Activated T-cell treated with anti-CD3 and anti-CD28 coated beads, Interleukin-2, amount 50 U/mL, for 4 hours (primary cell): ENCODE data around the gene EPX. TPM values are rescaled to one million over a fixed set of nuclear protein-coding genes. Genes with fewer than 3 reads are reported as not detected.
A peak's percentile ranks its signal among the peaks of the same experiment; 100 is the strongest.

Experiments
- ATAC-seq, 2 donors: fragments of 200-7000 bp; cut with Tn5 transposase; one replicate each; pipeline ENCODE4 v1.10.0; 2021
- DNase-seq: peaks from one replicate; pipeline ENCODE4 v3.0.0-alpha.2; 2020
- H3K27me3 Mint-ChIP-seq: one replicate; pipeline ENCODE4 v1.8.0; 2021; ENCODE audit warnings: low read depth, mixed read lengths
- H3K36me3 Mint-ChIP-seq: one replicate; pipeline ENCODE4 v1.8.0; 2022; ENCODE audit warnings: mixed read lengths; ENCODE audit not compliant: insufficient read depth
- H3K4me1 Mint-ChIP-seq: one replicate; pipeline ENCODE4 v1.8.0; 2021; ENCODE audit warnings: low read depth, mixed read lengths
- H3K4me3 Mint-ChIP-seq: one replicate; pipeline ENCODE4 v1.8.0; 2021; ENCODE audit warnings: mild to moderate bottlenecking, moderate library complexity, mixed read lengths
- H3K9me3 Mint-ChIP-seq: one replicate; pipeline ENCODE4 v1.8.0; 2021; ENCODE audit warnings: mixed read lengths
- total RNA-seq, 3 donors: library from RNA; stranded (reverse); gene quantifications; one replicate each; pipeline ENCODE4 v1.2.1, GENCODE V29; 2021

EPX gene
- total RNA-seq, 3 donors from 2014 or later: not detected

DNA sequence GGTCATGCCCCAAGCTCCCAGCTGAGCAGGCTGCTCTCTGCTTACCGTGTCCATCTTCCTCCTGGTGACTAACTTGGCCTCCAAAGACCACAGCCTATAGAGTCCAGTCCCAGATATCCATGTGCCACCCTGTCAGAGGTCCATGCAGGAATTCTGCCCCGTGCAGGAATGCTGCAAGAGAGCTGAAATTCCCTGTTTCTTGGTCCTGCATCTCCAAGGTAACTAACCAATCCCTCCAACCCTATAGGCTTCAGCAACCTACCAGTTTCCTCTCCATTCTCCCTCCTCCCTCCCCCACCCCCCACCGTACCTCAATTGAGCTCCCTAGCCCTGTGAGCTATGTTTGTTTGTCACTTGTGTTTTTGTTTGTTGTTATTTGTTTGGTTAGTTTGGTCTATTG is 36.2 kb downstream of the EPX start:
- Mint-ChIP-seq H3K4me1 (peaks cover 5% of the 10 kb centered on the region), H3K9me3 (no peaks in the 10 kb centered on the region)

DNA sequence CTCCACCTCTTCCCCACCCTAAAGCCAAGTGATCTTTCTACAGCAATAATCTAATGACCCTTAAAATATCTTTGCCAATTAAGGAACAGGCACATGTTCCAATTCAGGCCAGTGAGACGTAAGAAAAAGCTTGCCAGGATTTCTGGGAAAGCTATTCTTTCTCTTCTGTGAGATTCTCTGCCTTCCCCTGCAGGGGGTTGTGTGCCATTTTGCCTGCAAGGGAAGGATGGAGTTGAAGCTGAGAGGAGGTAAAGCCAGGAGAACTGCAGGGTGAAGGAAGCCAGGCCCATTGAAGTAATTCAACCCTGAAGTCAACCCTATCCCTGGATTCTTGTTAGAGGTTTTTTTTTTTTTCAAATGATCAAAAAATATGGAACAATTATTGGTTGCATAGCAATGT is 36.9 kb downstream of the EPX start:
- H3K36me3 Mint-ChIP-seq: no peaks in the 10 kb centered on the region
- DNase-seq (no peak), ATAC-seq (no peak)
- H3K27me3 Mint-ChIP-seq: peaks cover 15% of the 10 kb centered on the region
- no peak overlapping the region for H3K4me3 Mint-ChIP-seq
- H3K4me1 Mint-ChIP-seq: peaks cover 2% of the 10 kb centered on the region
- H3K9me3 Mint-ChIP-seq: no peaks in the 10 kb centered on the region

More for the DNA sequence above, 36.2 kb downstream of the EPX start:
- no peaks in the 10 kb centered on the region for H3K36me3 Mint-ChIP-seq
- H3K27me3 Mint-ChIP-seq: peaks cover 15% of the 10 kb centered on the region
- no peak overlapping the region for H3K4me3 Mint-ChIP-seq
- ATAC-seq (no peak), DNase-seq (no peak)

DNA sequence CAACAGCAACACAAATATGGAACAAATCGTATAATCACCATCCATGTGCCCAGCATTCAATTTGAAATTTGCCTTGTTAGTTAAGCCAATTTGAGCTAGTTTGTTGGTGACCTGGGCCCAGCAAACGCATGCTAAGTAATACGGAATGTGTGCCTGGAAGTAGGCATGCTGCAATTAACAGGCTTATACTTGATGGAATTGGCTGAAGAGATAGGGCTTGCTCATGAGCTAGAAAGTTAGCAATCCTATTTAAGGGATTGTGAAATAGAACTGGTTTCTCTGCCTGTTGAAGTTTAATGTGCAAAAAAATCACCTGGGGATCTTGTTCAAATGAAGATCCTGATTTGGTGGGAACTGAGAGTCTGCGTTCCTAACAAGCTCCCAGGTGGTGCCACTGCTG is 37.4 kb downstream of the EPX start:
- DNase-seq (no peak), ATAC-seq (no peak)
- no peaks in the 10 kb centered on the region for H3K4me1 Mint-ChIP-seq
- no peaks in the 10 kb centered on the region for H3K36me3 Mint-ChIP-seq
- no peaks in the 10 kb centered on the region for H3K9me3 Mint-ChIP-seq
- peaks cover 15% of the 10 kb centered on the region for H3K27me3 Mint-ChIP-seq
- H3K4me3 Mint-ChIP-seq: no peak overlapping the region

DNA sequence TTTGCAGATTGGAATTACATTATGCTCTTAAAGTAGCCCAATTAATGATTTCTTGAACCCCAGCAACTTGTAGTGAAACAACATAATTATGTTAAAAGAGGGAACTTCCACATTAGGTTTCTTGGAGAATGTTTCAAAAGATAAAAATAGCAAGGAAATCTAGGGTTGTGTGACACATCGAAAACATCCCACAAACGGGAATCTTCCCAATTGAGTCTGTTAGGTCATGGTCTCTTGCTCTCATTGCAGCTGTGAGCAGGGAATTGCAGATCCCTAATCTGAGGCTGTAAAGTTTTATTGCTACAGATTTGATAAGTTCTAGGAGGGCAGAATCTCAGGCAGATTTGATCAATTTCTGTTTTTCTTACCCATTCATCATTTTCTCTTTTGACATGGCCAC is 39.1 kb downstream of the EPX start:
- no peak for ATAC-seq
- Mint-ChIP-seq H3K27me3 (peaks cover 18% of the 10 kb centered on the region), H3K36me3 (no peaks in the 10 kb centered on the region), H3K9me3 (no peaks in the 10 kb centered on the region), H3K4me1 (no peaks in the 10 kb centered on the region), H3K4me3 (no peak overlapping the region)
- DNase-seq: no peak

DNA sequence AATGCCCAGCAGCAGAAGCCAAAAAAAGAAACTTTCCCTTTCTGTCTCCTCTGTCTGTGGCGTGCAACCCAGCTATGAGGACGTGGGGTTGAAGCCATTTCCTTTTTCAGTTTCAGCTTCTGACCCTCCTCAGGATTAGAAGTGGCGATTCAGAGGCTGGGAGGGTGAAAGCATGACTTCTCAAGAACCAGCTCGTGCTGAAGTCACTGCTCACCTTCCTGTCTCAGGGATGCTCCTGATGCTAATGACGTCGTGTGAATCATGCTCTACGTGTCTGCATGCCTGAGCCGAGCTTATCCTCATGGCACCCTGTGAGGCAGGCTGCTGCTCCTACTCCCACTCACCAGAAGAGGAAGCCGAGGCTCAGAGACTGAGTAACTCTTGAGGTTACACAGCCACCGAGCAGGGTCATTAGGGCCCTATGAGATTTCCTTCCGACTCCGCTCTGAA is 40.2 kb downstream of the EPX start:
- Mint-ChIP-seq H3K36me3 (no peaks in the 10 kb centered on the region), H3K9me3 (no peaks in the 10 kb centered on the region), H3K4me3 (no peak overlapping the region), H3K4me1 (no peaks in the 10 kb centered on the region), H3K27me3 (peaks cover 23% of the 10 kb centered on the region)
- peak; percentile 75 to 77 for ATAC-seq
- DNase-seq: no peak

DNA sequence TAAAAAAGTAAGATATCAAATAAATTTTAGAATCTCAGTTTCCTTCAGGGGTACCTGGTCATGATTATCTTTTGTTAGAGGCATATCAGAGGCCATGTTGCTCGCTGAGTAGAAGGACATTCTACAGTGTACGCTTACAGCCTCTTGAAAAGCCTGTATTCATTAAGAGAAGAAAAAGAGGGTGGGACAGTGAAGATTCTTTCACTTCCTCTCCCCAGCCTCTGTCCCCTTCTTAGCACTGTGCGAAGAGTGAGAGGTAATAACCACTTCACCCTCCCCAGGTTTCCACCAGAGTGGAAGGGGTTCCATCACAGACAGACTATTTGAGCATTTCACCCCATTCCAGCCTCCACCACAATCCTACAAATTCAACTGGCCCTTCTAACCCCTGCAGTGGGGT is 41.0 kb downstream of the EPX start:
- no peaks in the 10 kb centered on the region for H3K9me3 Mint-ChIP-seq
- H3K4me1 Mint-ChIP-seq: no peaks in the 10 kb centered on the region
- DNase-seq (no peak), ATAC-seq (no peak)
- H3K36me3 Mint-ChIP-seq: no peaks in the 10 kb centered on the region
- H3K27me3 Mint-ChIP-seq: peaks cover 18% of the 10 kb centered on the region
- H3K4me3 Mint-ChIP-seq: no peak overlapping the region

DNA sequence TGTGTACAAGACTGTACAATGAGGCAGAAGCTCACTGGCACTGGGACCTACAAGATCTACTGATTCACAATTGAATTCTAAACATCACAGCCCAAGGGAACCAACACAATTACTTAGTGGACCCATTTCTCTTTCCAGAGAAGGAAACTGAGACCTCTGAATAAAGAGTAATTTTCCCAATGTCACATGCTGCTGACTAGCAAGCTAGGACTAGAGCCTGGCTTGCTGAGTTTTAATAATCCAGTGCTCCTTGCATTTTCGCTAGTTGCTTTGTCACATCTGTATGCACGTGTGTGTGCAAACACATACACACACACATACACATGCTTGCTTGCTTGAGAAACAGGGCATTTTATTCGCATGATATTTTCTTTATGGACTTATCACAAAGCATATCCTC is 42.0 kb downstream of the EPX start:
- ATAC-seq (no peak), DNase-seq (no peak)
- Mint-ChIP-seq H3K36me3 (no peaks in the 10 kb centered on the region), H3K4me1 (no peaks in the 10 kb centered on the region), H3K4me3 (no peak overlapping the region), H3K27me3 (peaks cover 26% of the 10 kb centered on the region), H3K9me3 (no peaks in the 10 kb centered on the region)

DNA sequence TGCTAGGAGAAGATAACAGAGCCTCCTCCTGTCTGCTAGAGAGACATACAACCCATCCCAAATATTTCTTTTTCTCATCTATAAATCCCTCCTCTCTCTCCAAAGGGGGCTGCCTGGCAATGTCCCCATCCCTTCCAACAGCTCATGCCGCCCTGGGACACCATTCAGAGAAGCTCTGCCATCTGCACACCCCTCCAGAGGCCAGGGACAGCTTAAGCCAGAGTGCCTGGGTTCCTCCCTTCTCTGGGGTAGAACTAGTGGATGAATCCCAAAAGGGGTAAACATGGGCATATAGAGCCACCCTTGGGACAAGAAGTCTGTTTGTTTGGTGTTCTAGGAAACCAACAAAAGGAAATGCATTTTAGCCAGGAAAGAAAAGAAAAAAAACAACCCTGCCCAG is 43.3 kb downstream of the EPX start:
- DNase-seq (no peak), ATAC-seq (no peak)
- Mint-ChIP-seq H3K4me3 (no peak overlapping the region), H3K36me3 (no peaks in the 10 kb centered on the region), H3K4me1 (no peaks in the 10 kb centered on the region), H3K9me3 (no peaks in the 10 kb centered on the region), H3K27me3 (peaks cover 29% of the 10 kb centered on the region)

DNA sequence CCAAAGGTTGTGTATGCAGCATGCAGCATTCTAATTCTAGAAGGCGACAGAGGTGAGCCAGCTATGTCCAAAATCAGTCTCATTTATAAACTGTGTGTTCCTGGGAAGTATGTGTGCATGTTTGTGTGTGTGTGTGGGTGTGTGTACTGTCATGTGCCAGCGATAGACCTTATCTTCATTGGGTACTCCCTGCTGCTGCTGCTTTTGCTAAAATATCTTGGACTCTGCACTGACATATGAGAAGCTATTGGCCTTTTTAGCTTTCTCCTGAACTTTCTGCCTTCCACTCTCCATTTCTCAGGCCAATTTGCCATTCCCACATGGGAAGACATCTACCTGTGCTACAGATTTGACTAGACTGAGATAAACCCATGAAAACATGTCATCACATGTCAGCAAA is 43.9 kb downstream of the EPX start:
- DNase-seq (no peak), ATAC-seq (no peak)
- no peaks in the 10 kb centered on the region for H3K9me3 Mint-ChIP-seq

DNA sequence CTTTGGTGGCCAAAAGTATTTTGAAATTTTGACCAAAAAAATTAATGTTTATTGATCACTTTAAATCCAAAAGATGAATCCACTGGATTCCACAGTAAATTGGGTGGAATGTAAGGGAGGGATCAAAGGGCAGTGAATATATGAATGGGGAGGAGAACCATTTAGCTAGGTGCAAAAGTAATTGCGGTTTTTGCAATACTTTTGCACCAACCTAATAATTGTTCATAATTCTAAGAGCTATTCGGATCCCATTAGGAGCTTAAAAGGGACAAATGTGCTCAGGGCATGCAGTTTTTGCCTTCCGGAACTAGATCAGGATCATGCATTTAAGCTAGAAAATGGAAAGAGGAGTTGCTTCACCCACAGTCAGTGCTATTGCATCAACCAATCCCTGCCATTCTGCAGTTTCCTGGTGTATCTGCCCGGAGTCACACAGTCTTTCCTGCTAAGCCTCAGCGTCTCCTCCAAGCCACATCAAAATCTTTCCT is 45.7 kb downstream of the EPX start, which contains the start of gene LPO:
TSS of gene LPO (plus strand) at position 438 of the 488 bp plus-strand sequence. CDS start 4,396 bp downstream, outside the sequence.
- peaks cover 41% of the 10 kb centered on the region for H3K27me3 Mint-ChIP-seq
- no peaks in the 10 kb centered on the region for H3K36me3 Mint-ChIP-seq
- H3K9me3 Mint-ChIP-seq: no peaks in the 10 kb centered on the region
- DNase-seq (no peak), ATAC-seq (no peak)
- no peak within 1 kb of the TSS for H3K4me3 Mint-ChIP-seq
- no peaks in the 10 kb centered on the region for H3K4me1 Mint-ChIP-seq

More for the DNA sequence above, 43.9 kb downstream of the EPX start:
- Mint-ChIP-seq H3K4me3 (no peak overlapping the region), H3K4me1 (no peaks in the 10 kb centered on the region), H3K27me3 (peaks cover 31% of the 10 kb centered on the region), H3K36me3 (no peaks in the 10 kb centered on the region)

DNA sequence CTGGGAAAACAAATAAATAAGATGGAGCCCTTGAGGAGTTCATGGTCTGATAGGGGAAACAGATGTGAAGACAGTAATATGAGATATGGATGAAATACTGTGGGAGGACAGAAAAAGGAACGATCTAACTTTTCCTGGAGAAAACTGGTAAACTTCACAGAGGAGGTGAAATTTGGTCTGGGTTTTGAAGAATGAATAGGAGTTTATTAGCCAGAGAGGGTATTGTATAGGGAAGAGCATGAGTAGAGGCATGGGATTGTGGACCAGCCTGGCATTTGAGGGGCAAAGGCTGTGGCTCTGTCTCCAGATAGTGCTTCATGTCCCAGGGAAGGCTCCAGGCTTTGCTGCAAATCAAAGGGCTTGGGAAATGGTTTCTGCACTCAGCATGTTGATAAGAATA is 47.5 kb downstream of the EPX start:
- peaks cover 54% of the 10 kb centered on the region for H3K27me3 Mint-ChIP-seq
- no peaks in the 10 kb centered on the region for H3K9me3 Mint-ChIP-seq
- no peaks in the 10 kb centered on the region for H3K4me1 Mint-ChIP-seq
- no peak overlapping the region for H3K4me3 Mint-ChIP-seq
- no peaks in the 10 kb centered on the region for H3K36me3 Mint-ChIP-seq
- DNase-seq (no peak), ATAC-seq (no peak)

DNA sequence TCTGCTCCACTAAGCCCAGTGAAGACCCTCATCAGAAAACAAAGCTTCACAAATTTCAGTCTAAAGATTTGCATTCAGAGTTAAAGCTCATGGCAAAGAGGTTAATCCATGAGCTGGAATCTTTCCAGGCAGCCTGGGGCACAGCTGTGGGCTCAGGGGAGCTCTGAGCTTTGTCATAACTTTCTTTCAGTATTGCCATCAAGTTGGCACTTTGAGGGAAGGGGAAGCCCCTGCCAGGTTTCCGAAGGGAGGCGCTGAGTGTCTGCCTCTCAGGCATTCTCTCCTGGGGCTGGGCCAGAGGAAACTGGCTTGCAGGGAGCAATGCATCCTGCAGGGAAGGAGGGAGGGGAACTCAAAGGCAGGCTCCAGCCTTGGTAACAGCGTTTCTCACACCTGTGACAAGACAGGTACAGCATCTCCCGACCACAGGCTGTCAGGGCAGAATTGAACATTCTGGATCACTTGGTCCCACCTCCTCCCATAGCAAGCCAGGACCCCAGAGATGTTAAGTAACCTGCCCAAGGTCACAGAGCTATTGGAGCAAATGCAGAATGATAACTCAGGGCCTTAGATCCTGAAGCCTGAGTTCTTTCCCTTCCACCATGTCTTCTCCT is 49.8 kb downstream of the EPX start:
- DNase-seq: no peak
- Mint-ChIP-seq H3K9me3 (no peaks in the 10 kb centered on the region), H3K4me3 (no peak overlapping the region), H3K27me3 (peaks cover 47% of the 10 kb centered on the region), H3K36me3 (no peaks in the 10 kb centered on the region), H3K4me1 (no peaks in the 10 kb centered on the region)
- peak; percentile 61 to 68 for ATAC-seq

DNA sequence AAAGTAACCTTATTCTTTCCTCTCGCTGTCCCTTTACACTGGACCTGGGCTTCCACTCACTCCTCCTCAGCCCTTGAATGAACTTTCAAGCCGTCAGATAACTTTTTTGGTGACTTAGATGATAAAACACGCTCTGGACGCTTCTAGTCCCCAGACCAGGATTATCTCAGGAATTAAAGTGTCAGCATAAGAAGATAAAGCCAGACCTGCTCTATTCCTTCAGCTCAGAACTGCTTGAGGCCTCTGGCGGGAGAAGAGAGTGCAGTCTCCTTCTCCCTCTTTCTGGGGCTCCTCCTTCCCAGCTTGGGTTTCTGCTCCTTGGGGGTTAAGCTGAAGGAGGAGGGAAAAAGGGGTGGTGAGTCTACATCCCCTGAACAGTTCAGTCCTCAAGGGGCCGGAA is 52.4 kb downstream of the EPX start:
- Mint-ChIP-seq H3K4me1 (peaks cover 12% of the 10 kb centered on the region), H3K27me3 (peaks cover 35% of the 10 kb centered on the region), H3K9me3 (no peaks in the 10 kb centered on the region), H3K36me3 (no peaks in the 10 kb centered on the region), H3K4me3 (no peak overlapping the region)
- no peak for ATAC-seq
- no peak for DNase-seq

DNA sequence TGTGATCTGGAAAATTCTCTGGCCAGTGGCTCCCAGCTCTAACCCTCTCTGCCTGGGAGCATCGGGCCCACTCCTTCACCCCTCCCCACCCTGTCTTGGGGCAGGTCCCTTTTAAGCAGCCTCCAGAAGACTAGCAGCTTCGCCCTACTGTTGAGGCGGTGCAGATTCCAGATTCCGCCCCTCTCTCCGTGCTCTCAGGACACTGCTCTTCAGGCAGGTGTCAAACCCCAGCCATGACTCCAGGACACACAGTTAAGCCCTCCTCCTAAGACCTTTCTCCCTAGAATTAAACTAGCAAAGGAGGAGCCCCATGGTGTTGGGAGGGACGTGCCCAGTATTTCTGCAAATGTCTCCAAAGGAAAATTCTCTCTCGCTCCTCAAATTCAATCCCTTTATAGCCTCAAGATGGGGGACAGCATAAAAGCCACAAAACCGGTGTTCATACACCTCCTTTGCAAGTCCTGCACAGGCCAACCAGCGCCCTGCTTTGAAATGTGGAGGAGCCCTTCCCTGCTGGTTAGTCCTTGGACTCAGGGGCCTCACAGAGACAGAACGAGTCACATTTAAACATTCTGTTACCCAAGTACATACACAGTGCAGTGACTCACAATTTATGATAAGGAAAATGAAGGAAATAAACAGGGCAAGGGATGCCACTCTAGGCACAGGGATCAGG is 53.0 kb downstream of the EPX start:
- H3K36me3 Mint-ChIP-seq: no peaks in the 10 kb centered on the region
- no peak overlapping the region for H3K4me3 Mint-ChIP-seq
- no peaks in the 10 kb centered on the region for H3K9me3 Mint-ChIP-seq
- no peak for ATAC-seq
- no peak for DNase-seq
- peaks cover 37% of the 10 kb centered on the region for H3K27me3 Mint-ChIP-seq
- H3K4me1 Mint-ChIP-seq: peaks cover 12% of the 10 kb centered on the region

DNA sequence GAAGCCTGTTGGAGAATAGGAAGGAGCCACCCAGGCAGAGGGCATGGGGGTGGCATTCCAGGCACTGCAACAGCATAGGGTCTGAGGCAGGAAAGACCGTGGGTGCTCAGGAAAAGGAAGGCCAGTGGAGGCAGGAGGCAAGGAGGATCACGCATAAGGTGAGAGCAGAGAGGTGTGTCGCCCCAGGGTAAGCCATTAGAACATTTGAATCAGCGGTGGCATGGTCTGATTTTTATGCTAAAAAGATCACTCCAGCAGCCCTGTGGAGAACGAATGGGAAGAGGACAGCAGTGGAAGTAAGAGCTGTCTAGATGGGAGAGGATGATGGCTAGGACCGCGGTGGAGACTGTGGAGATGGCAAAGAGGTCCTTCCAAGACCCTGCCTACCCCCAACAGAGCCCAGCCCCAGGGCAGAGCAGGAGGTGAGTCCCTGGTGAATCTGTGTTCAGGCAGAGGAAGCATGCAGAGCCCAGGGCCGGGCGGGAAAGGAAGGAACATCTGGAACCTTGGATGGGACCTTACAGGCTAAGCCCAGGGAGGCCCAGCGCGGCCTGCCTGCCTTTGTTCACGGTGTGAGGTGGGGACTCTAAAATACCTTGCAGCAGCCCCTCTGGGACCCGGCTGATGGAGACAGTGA is 53.7 kb downstream of the EPX start:
- no peaks in the 10 kb centered on the region for H3K36me3 Mint-ChIP-seq
- no peaks in the 10 kb centered on the region for H3K9me3 Mint-ChIP-seq
- H3K4me1 Mint-ChIP-seq: peaks cover 12% of the 10 kb centered on the region
- H3K4me3 Mint-ChIP-seq: no peak overlapping the region
- no peak for ATAC-seq
- no peak for DNase-seq
- peaks cover 36% of the 10 kb centered on the region for H3K27me3 Mint-ChIP-seq
